Tibial nerve (tissue), 4 donors: Measurements from ENCODE around the gene STIL. TPM values are rescaled to one million over a fixed set of nuclear protein-coding genes. Genes with fewer than 3 reads are reported as not detected.

ENCODE experiments used
- DNase-seq, 2 donors: peaks; one replicate each; pipeline ENCODE4 v3.0.0-alpha.2; 2019; ENCODE audit warnings: low spot score in 2 of 2
- H3K27ac ChIP-seq, 4 donors: fragments of 200-600 bp; sonication (generic) in 3 of 4; one replicate each; pipeline ENCODE4 v1.5.1; 2017 to 2019; ENCODE audit warnings: mild to moderate bottlenecking in 1 of 4
- H3K27me3 ChIP-seq, 2 donors: fragments of 200-600 bp; sonication (generic) in 1 of 2; one replicate each; pipeline versions ENCODE4 v1.5.1 to v1.6.0; 2017 to 2019
- H3K36me3 ChIP-seq, 3 donors: fragments of 200-600 bp; sonication (generic); one replicate each; pipeline ENCODE4 v1.5.1; 2018 to 2019
- H3K4me1 ChIP-seq, 4 donors: fragments of 200-600 bp; sonication (generic) in 3 of 4; one replicate each; pipeline ENCODE4 v1.5.1; 2017 to 2019
- H3K4me3 ChIP-seq, 4 donors: fragments of 200-600 bp; sonication (generic) in 3 of 4; one replicate each; pipeline ENCODE4 v1.5.1; 2017 to 2019; ENCODE audit warnings: mild to moderate bottlenecking in 1 of 4, moderate library complexity in 1 of 4
- H3K9me3 ChIP-seq, 4 donors: fragments of 200-600 bp; sonication (generic) in 3 of 4; one replicate each; pipeline ENCODE4 v1.5.1; 2017 to 2019
- EP300 ChIP-seq, 2 donors: sonication (generic); formaldehyde crosslinking; IDR thresholded peaks; one replicate each; pipeline ENCODE4 v1.6.1; 2017; ENCODE audit warnings: antibody characterized with exemption in 2 of 2, mild to moderate bottlenecking in 1 of 2
- POLR2A ChIP-seq, 2 donors: fragments of 450-650 bp; IDR thresholded peaks; one replicate each; pipeline ENCODE4 v1.6.1; 2017; ENCODE audit warnings: antibody characterized with exemption in 2 of 2, mild to moderate bottlenecking in 2 of 2, moderate library complexity in 2 of 2
- WGBS, 2 donors: methylation state at CpG; one replicate each; pipeline ENCODE4 v1.1.5; 2018; 5-methylcytosine and 5-hydroxymethylcytosine counted together
- total RNA-seq, 4 donors: library from RNA; depleted of rRNA; stranded (reverse); fragments of >200 nt; gene quantifications; one replicate each; pipeline ENCODE4 v1.1.0, GENCODE V29; 2016
- TF ChIP-seq, protein P1 (sequence below), 5 experiments: fragments of 200-600 bp in 3 of 5; fragments of 450-650 bp in 2 of 5; sonication (generic) in 3 of 5; IDR thresholded peaks; one replicate each; pipeline ENCODE4 v1.5.1; 2016 to 2019; ENCODE audit warnings: antibody characterized with exemption in 5 of 5, mild to moderate bottlenecking in 3 of 5, moderate library complexity in 2 of 5

The STIL gene
- total RNA-seq, 4 donors from 2014 or later = 0.44 to 2.7 (median 1.2) TPM

DNA sequence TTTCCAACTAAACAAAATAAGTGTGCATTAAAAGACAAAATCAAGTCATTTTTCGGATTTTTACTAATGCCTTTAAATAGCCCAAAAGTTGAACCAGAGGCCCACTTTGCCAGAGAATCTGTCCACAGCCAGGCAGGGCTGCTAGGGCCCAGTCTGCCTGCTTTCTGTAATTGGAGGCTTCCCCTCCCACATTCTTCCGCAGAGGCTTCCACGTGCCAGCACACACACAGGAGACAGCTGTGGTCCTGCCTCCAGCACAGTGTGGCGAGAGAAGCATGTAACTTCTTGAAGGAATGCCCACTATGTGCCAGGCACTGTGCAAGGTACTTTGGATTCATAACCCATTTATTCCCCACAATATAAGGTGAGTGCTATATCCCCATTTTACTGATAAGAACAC is 112.8 kb downstream of the STIL start:
- H3K9me3 ChIP-seq = peaks cover 0 to 10% (median 0%) of the 10 kb centered on the region in 4 donors
- H3K4me3 ChIP-seq = no peak overlapping the region
- H3K4me1 ChIP-seq = no peaks in the 10 kb centered on the region
- H3K27ac ChIP-seq = no peak overlapping the region
- 12 to 21% methylated on average over 4 of the region's 4 CpGs for WGBS, 2 donors
- no peaks in the 10 kb centered on the region for H3K27me3 ChIP-seq
- H3K36me3 ChIP-seq = no peaks in the 10 kb centered on the region
- TF ChIP-seq EP300 (IDR thresholded peaks at IDR 0.05) = no peak
- no peak for TF ChIP-seq POLR2A (IDR thresholded peaks at IDR 0.05)
- TF ChIP-seq, protein P1, sequence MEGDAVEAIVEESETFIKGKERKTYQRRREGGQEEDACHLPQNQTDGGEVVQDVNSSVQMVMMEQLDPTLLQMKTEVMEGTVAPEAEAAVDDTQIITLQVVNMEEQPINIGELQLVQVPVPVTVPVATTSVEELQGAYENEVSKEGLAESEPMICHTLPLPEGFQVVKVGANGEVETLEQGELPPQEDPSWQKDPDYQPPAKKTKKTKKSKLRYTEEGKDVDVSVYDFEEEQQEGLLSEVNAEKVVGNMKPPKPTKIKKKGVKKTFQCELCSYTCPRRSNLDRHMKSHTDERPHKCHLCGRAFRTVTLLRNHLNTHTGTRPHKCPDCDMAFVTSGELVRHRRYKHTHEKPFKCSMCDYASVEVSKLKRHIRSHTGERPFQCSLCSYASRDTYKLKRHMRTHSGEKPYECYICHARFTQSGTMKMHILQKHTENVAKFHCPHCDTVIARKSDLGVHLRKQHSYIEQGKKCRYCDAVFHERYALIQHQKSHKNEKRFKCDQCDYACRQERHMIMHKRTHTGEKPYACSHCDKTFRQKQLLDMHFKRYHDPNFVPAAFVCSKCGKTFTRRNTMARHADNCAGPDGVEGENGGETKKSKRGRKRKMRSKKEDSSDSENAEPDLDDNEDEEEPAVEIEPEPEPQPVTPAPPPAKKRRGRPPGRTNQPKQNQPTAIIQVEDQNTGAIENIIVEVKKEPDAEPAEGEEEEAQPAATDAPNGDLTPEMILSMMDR (IDR thresholded peaks at IDR 0.05) = no peak
- no peak for DNase-seq

Other genes starting within 250 kb of the STIL start
- 10 to 100 TPM in 2 of 4 donors, 1 to 10 TPM in 2; 8.5 to 12.9 (median 9.3) TPM for gene CYP4Z1, start 246.9 kb downstream of the STIL start, total RNA-seq
- gene CYP4A22, start 176.7 kb downstream of the STIL start, total RNA-seq = 1 to 10 TPM in 3 of 4 donors, under 1 TPM in 1; 0.84 to 4.5 (median 2.6) TPM
- gene PDZK1IP1, start 124.1 kb downstream of the STIL start, total RNA-seq = 1 to 10 TPM in 2 of 4 donors, not detected in 2; 1.5 to 4.2 TPM
- 10 to 100 TPM in 1 of 4 donors, 1 to 10 TPM in 3; 3.1 to 10.0 (median 5.7) TPM for gene TAL1, start 81.9 kb downstream of the STIL start, total RNA-seq
- gene CMPK1, start 19.6 kb upstream of the STIL start, total RNA-seq = 100 to 1,000 TPM in 1 of 4 donors, 10 to 100 TPM in 3; 69.9 to 105 (median 99.2) TPM
- gene FOXE3, start 102.1 kb upstream of the STIL start, total RNA-seq = under 1 TPM in 2 of 4 donors, not detected in 2; 0.21 to 0.98 TPM
- 10 to 100 TPM; 11.7 to 34.7 (median 27.6) TPM for gene FOXD2, start 123.9 kb upstream of the STIL start, total RNA-seq